PC-3 (cell line): ENCODE results near the gene GFOD2.

Experiments
- EZH2 ChIP-seq: fragments of 300-600 bp; sonication (generic); IDR thresholded peaks from one replicate; pipeline ENCODE4 v1.6.1; 2017; ENCODE audit warnings: antibody characterized with exemption, mild to moderate bottlenecking, low read length; ENCODE audit not compliant: unreplicated experiment
- EZH2phosphoT487 ChIP-seq: fragments of 300-600 bp; sonication (generic); IDR thresholded peaks from 2 replicates; pipeline ENCODE4 v1.6.1; 2018; ENCODE audit warnings: mild to moderate bottlenecking, antibody characterized with exemption, low read length, borderline replicate concordance
- TF ChIP-seq, protein P1 (sequence below): fragments of 300-600 bp; sonication (generic); conservative IDR thresholded peaks from 2 replicates; pipeline ENCODE4 v1.5.1; 2017; ENCODE audit warnings: antibody characterized with exemption, low read depth, mild to moderate bottlenecking, low read length

GRCh38 chr16:67764158-67764667 lies 45.1 kb upstream of the GFOD2 start:
- TF ChIP-seq, protein P1, sequence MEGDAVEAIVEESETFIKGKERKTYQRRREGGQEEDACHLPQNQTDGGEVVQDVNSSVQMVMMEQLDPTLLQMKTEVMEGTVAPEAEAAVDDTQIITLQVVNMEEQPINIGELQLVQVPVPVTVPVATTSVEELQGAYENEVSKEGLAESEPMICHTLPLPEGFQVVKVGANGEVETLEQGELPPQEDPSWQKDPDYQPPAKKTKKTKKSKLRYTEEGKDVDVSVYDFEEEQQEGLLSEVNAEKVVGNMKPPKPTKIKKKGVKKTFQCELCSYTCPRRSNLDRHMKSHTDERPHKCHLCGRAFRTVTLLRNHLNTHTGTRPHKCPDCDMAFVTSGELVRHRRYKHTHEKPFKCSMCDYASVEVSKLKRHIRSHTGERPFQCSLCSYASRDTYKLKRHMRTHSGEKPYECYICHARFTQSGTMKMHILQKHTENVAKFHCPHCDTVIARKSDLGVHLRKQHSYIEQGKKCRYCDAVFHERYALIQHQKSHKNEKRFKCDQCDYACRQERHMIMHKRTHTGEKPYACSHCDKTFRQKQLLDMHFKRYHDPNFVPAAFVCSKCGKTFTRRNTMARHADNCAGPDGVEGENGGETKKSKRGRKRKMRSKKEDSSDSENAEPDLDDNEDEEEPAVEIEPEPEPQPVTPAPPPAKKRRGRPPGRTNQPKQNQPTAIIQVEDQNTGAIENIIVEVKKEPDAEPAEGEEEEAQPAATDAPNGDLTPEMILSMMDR = no peak
- TF ChIP-seq EZH2 = no peak
- TF ChIP-seq EZH2phosphoT487 = no peak
